HG02610 (cell line): ENCODE data around the gene SYNC.

Experiments
- ATAC-seq: cut with Tn5 transposase; IDR thresholded peaks from one replicate; pipeline ENCODE4 v1.9.1; 2021; ENCODE audit warnings: mild to moderate bottlenecking, moderate library complexity; ENCODE audit not compliant: unreplicated experiment

SYNC gene

GRCh38 chr1:32702599-32703478 lies at the start of gene SYNC:
TSS of gene SYNC (minus strand) at chr1:32702770. CDS start at chr1:32702660, 110 bp downstream.
- no peak for ATAC-seq

DNA sequence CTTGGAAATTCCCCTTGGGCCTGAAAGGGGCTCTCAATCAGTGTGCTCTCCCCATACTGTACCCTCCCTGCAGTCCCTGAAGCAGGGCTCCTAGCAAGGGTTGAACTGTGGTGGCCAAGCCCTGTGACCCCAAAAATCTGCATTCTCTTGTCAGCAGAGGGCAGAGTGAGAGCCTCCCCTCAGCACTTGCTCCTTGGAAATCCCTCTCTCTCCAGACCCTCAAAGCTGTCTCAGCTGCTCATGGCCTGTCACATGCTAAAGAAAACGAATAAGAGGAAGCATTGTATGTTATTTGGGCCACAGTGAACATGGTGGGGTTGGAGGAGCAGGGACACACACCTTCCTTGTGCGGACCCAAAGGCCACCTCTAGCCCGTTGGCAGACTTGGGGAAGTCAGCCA lies 47.2 kb upstream of the SYNC start:
- no peak for ATAC-seq

DNA sequence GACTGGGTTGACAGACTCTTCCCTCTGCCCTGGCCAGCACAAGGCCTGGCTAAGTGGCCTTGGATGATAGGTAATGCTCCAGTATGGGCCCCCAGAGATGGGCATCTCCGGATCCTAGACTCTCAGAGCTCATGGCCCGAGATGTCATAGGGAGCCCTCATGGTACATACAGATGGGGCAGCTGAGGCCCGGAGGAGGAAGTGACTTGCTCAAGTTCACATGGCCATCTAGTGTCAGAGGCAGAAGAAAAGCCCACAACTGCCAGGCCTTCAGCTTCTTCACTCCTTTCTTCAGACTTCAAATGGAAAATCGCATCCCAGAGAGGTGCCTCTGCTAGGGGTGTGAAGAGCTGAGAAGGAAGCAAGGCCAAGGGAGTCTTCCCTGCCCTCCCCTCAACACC lies 46.8 kb upstream of the SYNC start:
- ATAC-seq: no peak

GRCh38 chr1:32748926-32749325 lies 46.4 kb upstream of the SYNC start:
- ATAC-seq: no peak

DNA sequence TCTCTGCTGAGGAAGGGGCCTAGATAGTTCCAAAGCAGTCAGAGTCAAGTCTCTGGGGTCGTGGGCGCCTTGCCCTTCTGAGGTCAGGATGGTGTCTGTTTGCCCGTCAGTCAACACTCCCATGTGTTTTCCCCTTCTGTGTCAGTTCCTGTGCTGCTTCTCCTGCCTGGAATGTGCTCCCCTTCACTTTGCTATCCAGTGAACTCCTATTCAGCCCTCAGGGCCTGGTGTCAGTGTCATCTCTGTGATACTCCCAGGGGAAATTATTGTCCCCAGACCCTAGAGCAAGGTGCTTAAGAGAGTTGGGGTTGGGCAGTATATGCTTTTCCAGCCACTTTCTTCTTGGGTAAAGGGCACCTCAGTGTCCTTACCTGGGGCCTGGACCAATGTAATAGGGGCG lies 45.8 kb upstream of the SYNC start:
- no peak for ATAC-seq

- no peak for ATAC-seq
These were observed 43.6 kb upstream of the SYNC start for GRCh38 chr1:32746130-32746529.

- no peak for ATAC-seq
These were observed 41.5 kb upstream of the SYNC start for GRCh38 chr1:32744071-32744425.

GRCh38 chr1:32743380-32744070 lies 41.0 kb upstream of the SYNC start:
- no peak for ATAC-seq

DNA sequence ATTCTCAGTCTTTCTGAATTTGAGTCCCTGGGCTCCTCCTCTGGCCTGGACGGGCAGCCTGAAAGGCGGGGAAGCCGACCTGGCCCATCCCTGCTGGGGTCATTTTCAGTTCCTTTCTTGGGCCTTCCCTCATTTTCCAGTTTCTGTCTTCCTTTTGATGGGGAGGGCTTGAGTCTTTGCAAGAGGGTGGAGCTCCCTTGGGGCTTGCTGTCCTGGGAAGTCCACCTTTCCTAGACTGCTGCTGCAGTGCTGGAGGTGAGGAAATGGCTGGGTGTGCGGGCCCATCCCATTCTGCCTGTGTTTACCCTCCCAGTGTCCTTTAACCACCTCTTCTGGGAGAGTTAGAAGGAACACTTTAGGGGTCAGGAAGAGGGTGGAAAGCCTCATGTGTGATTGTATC lies 40.4 kb upstream of the SYNC start:
- no peak for ATAC-seq

GRCh38 chr1:32742199-32742947 lies 39.8 kb upstream of the SYNC start:
- no peak for ATAC-seq

DNA sequence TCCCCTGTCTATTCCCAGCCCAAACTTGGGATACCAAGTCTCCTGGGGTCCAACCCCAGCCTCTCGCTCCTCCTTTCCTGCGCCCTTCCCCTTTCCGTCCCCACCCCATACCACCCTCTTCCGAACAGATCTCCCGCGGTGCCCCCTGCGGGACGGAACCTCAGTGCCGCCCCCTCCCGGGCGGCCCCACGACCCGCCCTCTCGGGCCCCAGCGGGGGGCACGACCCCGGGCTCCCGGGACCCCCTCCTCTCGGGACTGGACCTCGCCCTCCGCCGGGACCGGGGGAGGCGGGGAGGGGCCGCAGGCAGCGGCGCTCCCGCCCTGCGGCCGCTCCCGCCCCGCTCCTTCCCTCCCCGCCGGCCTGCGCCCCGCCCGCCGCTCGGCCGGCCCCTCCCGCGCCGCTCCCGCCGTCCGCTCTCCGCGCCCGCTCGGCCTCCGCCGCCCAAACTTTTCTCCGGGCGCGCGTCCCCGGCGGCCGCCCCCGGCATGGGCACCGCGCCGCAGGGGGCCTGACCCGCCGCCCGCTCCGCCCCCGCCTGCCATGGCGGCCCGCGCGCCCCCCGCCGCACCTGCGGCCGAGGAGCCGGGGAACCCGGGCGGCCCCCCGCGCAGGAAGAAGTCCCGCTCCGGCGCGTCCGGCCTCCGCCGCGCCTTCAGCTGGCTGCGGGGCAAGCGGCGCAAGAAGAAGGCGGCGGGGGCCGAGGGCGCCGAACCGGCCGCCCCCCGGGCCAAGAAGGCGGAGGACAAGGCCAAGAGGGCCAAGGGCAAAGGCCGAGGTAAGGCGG lies 39.0 kb upstream of the SYNC start:
- no peak for ATAC-seq

GRCh38 chr1:32741059-32741412 lies 38.5 kb upstream of the SYNC start:
- ATAC-seq: no peak

DNA sequence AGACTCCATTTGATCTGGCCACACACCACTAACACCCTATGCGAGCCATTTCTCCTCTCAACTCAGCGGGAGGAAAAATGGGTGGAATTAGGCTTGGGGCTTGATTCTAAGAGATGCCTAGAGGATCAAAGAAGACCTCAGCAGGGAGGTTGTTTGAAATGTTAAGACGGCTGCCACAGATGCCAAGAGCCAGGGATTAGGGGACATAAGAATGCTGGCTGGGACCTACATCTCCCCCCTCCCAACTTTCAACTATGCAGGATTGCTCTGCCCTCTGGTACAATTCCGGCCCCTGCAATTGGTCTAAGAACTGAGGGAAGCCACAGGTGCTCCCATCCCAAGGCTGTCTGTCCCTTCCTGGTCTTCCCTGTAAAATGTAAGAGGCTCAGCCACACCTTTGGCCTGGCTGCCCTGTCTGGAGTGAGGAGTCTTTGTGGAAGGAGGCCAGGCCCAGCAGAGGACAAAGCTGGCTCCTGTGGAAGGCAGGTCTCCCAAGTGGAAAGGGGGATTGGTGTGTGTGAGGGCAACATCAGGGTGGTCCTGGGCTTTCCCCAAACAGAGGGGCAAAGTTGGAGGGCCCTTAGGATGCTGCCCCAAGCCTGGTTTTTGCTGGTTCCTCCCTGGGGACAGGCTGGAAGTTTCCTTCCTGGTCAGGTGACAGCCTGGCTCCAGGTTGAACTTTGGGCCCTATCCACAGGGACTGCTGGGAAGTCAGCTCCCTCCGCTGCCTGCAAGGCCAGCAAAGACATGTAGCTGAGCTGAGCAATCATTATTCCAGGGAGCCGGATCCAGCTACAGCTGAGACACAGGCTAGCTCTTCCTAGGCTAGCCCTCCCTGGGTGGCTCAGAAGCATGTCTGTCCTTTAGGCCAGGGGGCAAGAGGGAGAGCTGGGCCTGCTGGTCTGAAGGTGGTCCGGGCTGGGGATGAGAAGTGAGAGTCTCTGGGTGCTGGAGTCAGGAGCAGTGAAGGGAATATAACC lies 34.5 kb upstream of the SYNC start:
- no peak for ATAC-seq

GRCh38 chr1:32733582-32734321 lies 31.2 kb upstream of the SYNC start:
- ATAC-seq: no peak

- ATAC-seq: no peak
These were observed 26.9 kb upstream of the SYNC start for GRCh38 chr1:32729254-32730046.

GRCh38 chr1:32728413-32729077 lies 26.0 kb upstream of the SYNC start:
- ATAC-seq: no peak

DNA sequence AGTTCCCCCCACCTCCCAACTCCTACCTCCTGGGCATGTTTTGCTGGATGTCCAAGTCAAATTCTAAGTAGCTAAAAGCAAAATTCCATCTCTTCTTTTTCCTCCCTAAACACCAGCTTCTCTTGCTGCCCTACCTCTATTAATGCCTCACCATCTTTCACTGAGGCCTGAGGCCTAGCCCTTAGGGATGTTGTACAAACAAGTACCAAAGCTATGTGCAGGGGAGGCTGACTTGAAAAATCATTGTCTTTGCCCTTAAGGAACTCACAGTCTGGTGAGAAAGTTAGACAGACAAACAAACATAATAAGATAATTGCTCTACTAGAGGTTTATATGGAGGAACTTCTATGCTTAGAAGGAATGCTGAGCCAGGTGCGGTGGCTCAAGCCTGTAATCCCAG lies 25.3 kb upstream of the SYNC start:
- ATAC-seq: no peak

- no peak for ATAC-seq
These were observed 23.0 kb upstream of the SYNC start for GRCh38 chr1:32725615-32725982.
